IPS DF 4.7 (cell line): ENCODE measurements around the gene SLC12A7.
"Not testable (repeated sequence)": the region's sequence is repeated elsewhere in the genome, so short reads cannot be mapped to it uniquely, and the experiment has no call there.

Experiments used
- DNase-seq: peaks from one replicate; pipeline ENCODE4 v3.0.0-alpha.2; 2013; ENCODE audit warnings: low spot score; ENCODE audit errors: extremely low read depth

Gene SLC12A7

DNA sequence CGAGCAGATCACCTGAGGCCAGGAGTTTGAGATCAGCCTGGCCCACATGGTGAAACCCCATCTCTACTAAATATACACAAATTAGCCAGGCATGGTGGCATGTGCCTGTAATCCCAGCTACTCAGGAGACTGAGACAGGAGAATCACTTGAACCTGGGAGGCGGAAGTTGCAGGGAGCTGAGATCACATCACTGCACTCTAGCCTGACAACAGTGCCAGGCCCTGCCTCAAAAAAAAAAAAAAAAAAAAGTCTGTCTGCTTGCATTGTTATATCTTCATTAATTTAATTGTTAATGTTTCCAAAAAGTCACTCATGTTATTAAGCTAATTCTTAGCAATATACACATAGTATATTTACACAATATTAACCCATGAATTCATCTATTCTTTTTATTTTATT, 13.8 kb upstream of the SLC12A7 start:
- not testable (repeated sequence) for DNase-seq

GRCh38 chr5:1125030-1125357, 13.1 kb upstream of the SLC12A7 start:
- DNase-seq, result no peak

DNA sequence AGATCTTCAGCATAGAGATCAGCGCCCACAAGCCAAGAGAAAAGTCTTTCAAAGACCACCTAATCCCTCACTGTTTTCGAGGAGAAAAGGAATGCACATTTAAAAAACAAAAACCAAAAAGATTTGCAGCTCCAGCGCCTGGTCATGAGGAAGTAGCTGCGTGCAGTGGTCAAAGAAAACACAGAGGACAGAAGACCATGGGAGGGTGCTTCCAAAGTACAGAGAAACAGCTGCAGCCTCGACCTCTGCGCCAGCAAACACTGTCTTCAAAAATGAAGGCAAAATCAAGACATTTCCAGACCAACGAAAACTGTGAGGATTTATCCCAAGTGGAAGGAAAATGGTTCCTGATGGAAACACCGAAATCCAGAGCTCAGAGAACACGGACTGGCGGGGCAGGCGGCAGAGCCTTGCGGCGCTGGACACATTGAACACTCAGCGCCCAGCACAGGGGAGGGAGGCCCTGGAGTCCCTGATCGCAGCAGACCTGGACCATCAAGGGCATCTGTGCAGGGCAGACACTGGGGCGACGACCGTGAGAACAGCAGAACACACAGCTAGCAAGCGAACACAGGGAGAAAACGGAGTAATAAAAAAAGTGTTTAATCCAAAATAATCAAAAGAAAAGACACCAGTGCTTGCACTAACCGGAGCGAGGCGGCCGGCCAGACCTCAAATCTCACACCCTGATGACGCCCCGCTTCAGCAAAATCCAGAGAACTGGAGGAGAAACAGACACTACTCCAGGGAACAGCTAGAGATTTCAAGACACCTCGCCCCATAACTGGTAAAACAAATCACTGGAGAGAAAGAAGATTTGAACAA, 12.6 kb upstream of the SLC12A7 start:
- no peak for DNase-seq

- DNase-seq, result no peak
Measured at GRCh38 chr5:1123418-1124147, 11.7 kb upstream of the SLC12A7 start.

DNA sequence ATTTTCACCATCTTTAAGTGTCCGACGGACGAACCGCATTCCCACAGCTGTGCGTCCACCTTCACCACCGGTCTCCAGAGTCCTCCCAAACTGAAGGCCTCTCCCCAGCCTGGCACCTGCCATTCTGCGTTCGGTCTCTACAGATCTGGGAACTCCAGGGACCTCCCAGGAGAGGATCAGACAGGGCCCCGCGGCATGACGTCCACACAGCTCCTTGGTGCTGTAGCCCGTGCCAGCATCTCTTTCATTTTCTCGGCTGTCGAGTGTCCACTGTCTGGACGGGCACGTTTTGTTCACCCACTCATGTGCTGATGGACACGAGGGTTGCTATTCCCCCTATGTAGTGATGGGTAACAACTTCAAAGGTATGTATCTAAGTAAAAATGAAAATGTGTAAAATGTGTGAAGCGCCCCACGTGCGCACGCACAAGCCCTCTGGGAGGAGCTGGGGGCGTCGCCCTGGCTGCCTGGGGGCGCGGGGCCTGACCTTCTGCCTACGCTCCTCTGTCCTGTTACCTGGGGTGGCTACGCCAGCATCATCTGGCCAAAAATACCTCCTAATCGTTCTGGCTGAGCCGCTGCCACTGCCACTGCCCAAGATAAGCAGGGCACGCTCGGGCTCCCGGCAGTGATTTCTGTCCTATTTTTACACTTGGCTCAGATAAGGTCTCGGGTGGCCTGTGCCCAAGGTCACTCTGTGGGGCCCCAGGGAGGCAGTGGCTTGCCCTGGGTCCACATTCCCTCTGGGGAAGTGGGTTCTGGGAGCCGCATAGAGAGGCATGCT, 10.8 kb upstream of the SLC12A7 start:
- DNase-seq, result no peak

DNA sequence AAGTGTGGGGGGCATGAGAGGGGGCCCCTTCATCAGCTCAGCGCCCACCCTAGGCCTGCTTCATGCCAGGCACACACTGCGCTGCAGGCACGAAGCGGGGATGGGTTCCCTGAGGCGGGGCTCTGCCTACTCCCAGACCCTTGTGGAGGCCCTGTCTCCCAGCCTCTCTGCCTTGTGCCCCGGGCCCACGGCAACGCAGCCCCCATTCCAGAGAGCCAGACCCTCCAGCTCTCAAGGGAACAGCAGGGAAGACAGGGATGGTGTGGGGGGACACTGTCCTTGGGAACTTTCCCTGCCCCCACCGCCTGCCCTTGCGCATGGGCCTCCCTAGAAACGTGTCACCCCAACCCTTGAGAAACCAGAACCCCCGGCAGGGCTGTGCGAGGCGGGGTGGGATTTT, 10.0 kb upstream of the SLC12A7 start:
- DNase-seq, result no peak

- DNase-seq, result no peak
Measured at GRCh38 chr5:1121044-1121443, 9.2 kb upstream of the SLC12A7 start.

DNA sequence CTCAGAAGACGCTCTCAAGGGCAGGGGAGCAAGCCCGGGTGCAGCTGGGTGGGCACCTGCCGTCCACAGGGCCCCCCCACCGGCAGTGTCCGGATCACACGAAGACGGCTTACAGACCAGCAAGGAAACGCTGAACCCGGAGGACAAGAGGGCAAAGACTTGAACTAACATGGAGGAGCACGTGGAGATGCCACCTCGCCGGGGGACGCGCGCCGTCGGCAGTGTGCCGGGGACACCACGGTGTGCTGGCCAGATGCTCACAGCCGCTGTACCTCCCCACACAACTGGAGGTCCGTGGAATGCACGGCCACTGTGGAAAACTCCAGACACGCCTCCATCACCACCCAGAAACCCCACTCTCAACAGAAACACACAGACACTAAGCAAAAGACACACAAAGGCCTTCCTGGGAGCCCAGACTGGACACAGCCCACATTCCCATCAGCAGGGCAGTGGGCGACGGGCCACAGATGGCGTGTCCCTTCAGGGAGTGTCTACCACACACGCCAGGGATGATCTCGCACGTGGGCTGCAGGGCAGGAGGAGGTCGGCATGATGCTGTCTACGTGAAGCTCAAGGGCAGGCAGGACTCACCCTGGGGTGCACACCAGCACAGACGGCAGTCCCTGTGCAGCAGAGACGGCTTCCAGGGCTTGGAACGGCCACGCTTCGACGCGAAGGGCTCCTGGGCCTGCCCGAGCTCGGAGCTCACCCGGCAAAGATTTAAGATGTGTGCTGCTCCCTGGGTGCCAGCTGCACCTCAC, 8.6 kb upstream of the SLC12A7 start:
- no peak for DNase-seq

DNA sequence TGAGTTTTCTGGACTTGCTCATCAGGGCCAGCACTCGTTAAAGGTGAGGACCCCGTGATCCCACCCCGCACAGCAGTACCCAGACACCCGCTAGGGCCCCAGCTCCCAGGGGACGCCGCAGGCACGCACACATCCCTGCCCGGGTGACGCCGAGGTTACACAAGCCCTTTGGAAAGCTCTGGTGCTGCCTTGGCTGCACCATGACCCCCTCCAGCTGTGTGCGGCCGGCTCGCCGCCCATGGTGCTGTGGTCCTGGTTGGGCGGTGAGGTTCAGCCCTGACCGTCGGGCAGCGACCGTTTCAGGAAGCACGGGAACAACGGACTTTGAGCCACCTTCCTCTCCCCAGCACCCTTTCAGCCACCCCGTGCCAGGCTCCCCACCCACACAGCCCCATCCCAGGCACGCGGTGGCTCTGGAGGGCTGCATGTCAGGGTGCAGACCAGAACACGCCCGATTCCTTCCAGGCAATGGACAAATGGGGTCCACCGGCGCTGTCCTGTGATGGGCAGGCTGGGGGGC, 7.5 kb upstream of the SLC12A7 start:
- DNase-seq, result no peak

GRCh38 chr5:1118738-1119137, 6.9 kb upstream of the SLC12A7 start:
- DNase-seq, result no peak

DNA sequence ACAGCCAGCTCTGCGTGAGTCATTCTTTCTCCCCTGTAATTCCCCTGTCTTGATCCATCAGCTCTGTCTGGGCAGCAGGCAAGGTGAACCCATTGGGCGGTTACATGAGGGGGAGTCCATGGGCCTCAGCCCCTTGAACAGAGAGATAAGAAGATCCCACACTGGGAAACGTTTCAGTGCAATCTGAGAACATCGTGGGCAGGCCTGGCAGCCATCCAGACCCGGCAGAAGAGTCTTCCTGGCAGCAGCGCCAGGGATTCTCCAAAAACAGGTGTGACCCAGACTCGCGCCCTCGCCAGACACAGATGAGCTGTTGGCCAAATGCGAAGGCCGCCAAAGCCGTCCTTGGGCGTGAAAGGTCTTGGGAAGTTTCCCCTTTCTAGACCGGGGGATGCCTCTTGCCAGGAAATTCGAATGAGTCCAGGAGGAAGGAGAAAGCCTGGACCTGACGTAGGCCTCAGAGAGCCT, 6.4 kb upstream of the SLC12A7 start:
- DNase-seq, result no peak

GRCh38 chr5:1116977-1117376, 5.1 kb upstream of the SLC12A7 start:
- no peak for DNase-seq

- no peak for DNase-seq
Measured at GRCh38 chr5:1116109-1116740, 4.4 kb upstream of the SLC12A7 start.

GRCh38 chr5:1115123-1115815, 3.4 kb upstream of the SLC12A7 start:
- DNase-seq, result no peak

- no peak for DNase-seq
Measured at GRCh38 chr5:1113805-1114586, 2.1 kb upstream of the SLC12A7 start.

- DNase-seq, result no peak
Measured at GRCh38 chr5:1113332-1113690, 1.4 kb upstream of the SLC12A7 start.

DNA sequence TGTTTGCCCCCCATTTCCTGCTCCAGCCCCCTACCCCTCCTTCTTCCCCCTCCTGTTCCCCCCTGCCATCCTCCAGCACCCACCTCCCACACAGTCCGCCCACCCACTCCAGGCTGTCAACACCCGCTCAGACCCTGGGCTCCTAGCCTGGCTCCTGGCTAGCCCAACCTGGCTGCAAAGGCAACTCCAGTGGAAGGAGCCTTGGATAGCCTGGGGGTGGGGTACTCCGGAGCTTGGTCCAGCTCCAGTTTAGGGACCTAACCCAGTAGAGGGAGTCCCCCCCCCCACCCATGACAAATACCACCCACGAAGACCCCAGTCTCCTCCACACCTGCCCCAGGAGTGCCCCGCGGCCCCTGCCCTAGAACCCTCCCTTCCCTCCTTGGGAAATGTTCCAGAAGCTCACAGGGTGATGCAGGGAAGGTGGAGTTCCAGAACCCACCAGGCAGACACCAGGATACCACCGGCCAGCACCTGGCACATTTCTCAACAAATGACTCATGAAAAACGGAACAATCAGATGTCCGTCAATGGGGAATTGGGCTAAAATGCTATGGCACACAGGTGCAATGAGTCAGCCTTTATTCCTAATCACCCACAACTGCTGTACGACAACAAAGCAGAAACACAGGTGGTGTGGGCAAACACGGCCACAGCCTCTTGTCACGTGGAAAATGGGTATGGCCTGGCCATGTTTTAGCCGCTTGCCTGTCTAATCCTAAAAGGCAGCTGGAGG, 901 bp upstream of the SLC12A7 start:
- no peak for DNase-seq

- no peak for DNase-seq
Measured at GRCh38 chr5:1111241-1111726, 579 bp downstream of the SLC12A7 start.
